ENCODE results near the gene APOF. TPM values are rescaled to one million over a fixed set of nuclear protein-coding genes. Genes with fewer than 3 reads are reported as not detected.
"Not testable (repeated sequence)": the region's sequence is repeated elsewhere in the genome, so short reads cannot be mapped to it uniquely, and the experiment has no call there.

APOF gene
- total and polyA plus RNA-seq, 2 donors (not counting 1 experiment from before 2014, with no cell fraction given): not detected

- DNase-seq (ENCODE audit: low read depth in 2 of 2): no peak
- Histone ChIP-seq H3K79me2 (ENCODE audit: control insufficient read depth, insufficient read depth, low read length) (no peaks in the 10 kb centered on the region), H3K9ac (ENCODE audit: insufficient read depth, low read length) (no peak overlapping the region)
Observed at GRCh38 chr12:56337753-56338251, 24.9 kb downstream of the APOF start.

GRCh38 chr12:56336361-56337167 lies 26.1 kb downstream of the APOF start:
- H3K4me3 ChIP-seq (replicated peaks in 1 of 4; ENCODE audit: control extremely low read depth in 1 of 4, insufficient read depth in 1 of 4, low read depth in 3 of 4, low read length in 4 of 4): no peak overlapping the region
- H3K36me3 ChIP-seq (ENCODE audit: control insufficient read depth, insufficient read depth, low read length): no peaks in the 10 kb centered on the region
- peaks cover 10% of the 10 kb centered on the region for H3K4me1 ChIP-seq (ENCODE audit: control insufficient read depth, extremely low read depth, insufficient read depth, low read length)
- no peaks in the 10 kb centered on the region for H3K27me3 ChIP-seq (ENCODE audit: control insufficient read depth, insufficient read depth, low read length)
- no peaks in the 10 kb centered on the region for H3K9me3 ChIP-seq (ENCODE audit: control insufficient read depth, insufficient read depth, low read depth, low read length)
- H2AFZ ChIP-seq (ENCODE audit: low read length): no peak overlapping the region
- no peak overlapping the region for H3K4me2 ChIP-seq (ENCODE audit: extremely low read depth, insufficient read depth, low read length)
- H3K79me2 ChIP-seq (ENCODE audit: control insufficient read depth, insufficient read depth, low read length): no peaks in the 10 kb centered on the region
- no peak for TF ChIP-seq CTCF (conservative IDR thresholded peaks at IDR 0.05 in 1 of 2, IDR thresholded peaks at IDR 0.05 in 1 of 2; ENCODE audit: low read depth in 1 of 2, low read length in 2 of 2)
- no peak for TF ChIP-seq EZH2 (IDR thresholded peaks at IDR 0.05; ENCODE audit: low read length, missing control alignments)
- no peak overlapping the region for H3K9ac ChIP-seq (ENCODE audit: insufficient read depth, low read length)
- DNase-seq (ENCODE audit: low read depth in 2 of 2): no peak
- no peak overlapping the region for H3K27ac ChIP-seq (ENCODE audit: insufficient read depth, low read length)
- no peaks in the 10 kb centered on the region for H4K20me1 ChIP-seq (ENCODE audit: control insufficient read depth, extremely low read depth, insufficient read depth, low read length)

More at GRCh38 chr12:56337753-56338251, 24.9 kb downstream of the APOF start:
- no peaks in the 10 kb centered on the region for H3K9me3 ChIP-seq (ENCODE audit: control insufficient read depth, insufficient read depth, low read depth, low read length)
- no peaks in the 10 kb centered on the region for H3K27me3 ChIP-seq (ENCODE audit: control insufficient read depth, insufficient read depth, low read length)
- peaks cover 3% of the 10 kb centered on the region for H3K36me3 ChIP-seq (ENCODE audit: control insufficient read depth, insufficient read depth, low read length)
- no peaks in the 10 kb centered on the region for H4K20me1 ChIP-seq (ENCODE audit: control insufficient read depth, extremely low read depth, insufficient read depth, low read length)
- H3K4me2 ChIP-seq (ENCODE audit: extremely low read depth, insufficient read depth, low read length): no peak overlapping the region
- peaks cover 9% of the 10 kb centered on the region for H3K4me1 ChIP-seq (ENCODE audit: control insufficient read depth, extremely low read depth, insufficient read depth, low read length)
- H3K4me3 ChIP-seq (replicated peaks in 1 of 4; ENCODE audit: control extremely low read depth in 1 of 4, insufficient read depth in 1 of 4, low read depth in 3 of 4, low read length in 4 of 4): no peak overlapping the region
- no peak for TF ChIP-seq EZH2 (IDR thresholded peaks at IDR 0.05; ENCODE audit: low read length, missing control alignments)
- TF ChIP-seq CTCF (conservative IDR thresholded peaks at IDR 0.05 in 1 of 2, IDR thresholded peaks at IDR 0.05 in 1 of 2; ENCODE audit: low read depth in 1 of 2, low read length in 2 of 2): no peak
- H2AFZ ChIP-seq (ENCODE audit: low read length): no peak overlapping the region
- H3K27ac ChIP-seq (ENCODE audit: insufficient read depth, low read length): no peak overlapping the region

DNA sequence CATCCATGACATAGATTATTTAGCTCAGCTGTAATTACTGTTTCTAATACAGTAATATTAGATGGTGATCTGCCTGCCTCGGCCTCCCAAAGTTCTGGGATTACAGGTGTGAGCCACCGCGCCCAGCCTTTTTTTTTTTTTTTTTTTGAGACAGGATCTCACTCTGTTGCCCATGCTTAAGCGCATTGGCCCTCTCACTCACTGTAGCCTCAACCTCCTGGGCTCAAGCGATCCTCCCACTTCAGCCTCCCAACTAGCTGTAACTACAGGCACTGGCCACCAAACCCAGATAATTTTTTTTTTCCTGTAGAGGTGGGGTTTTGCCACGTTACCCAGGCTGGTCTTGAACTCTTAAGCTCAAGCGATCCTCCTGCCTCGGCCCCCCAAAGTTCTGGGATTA lies 27.1 kb downstream of the APOF start:
- not testable (repeated sequence) for H3K27me3 ChIP-seq (ENCODE audit: control insufficient read depth, insufficient read depth, low read length); H4K20me1 ChIP-seq (ENCODE audit: control insufficient read depth, extremely low read depth, insufficient read depth, low read length); H3K27ac ChIP-seq (ENCODE audit: insufficient read depth, low read length); DNase-seq (ENCODE audit: low read depth in 2 of 2); H3K4me3 ChIP-seq (replicated peaks in 1 of 4; ENCODE audit: control extremely low read depth in 1 of 4, insufficient read depth in 1 of 4, low read depth in 3 of 4, low read length in 4 of 4); H2AFZ ChIP-seq (ENCODE audit: low read length); H3K9ac ChIP-seq (ENCODE audit: insufficient read depth, low read length); H3K36me3 ChIP-seq (ENCODE audit: control insufficient read depth, insufficient read depth, low read length); H3K79me2 ChIP-seq (ENCODE audit: control insufficient read depth, insufficient read depth, low read length); H3K4me2 ChIP-seq (ENCODE audit: extremely low read depth, insufficient read depth, low read length); H3K4me1 ChIP-seq (ENCODE audit: control insufficient read depth, extremely low read depth, insufficient read depth, low read length); H3K9me3 ChIP-seq (ENCODE audit: control insufficient read depth, insufficient read depth, low read depth, low read length)

Measured in fibroblast of lung (primary cell).